ENCODE results near the gene TRUB1. TPM values are rescaled to one million over a fixed set of nuclear protein-coding genes. Genes with fewer than 3 reads are reported as not detected.

The TRUB1 gene
- total RNA-seq, 1 experiment from 2014 or later, result 11.5 TPM

GRCh38 chr10:114987995-114988394 lies 50.0 kb downstream of the TRUB1 start:
- ChIA-PET CTCF (no interaction called here), POLR2A (ENCODE audit: unreplicated experiment) (no interaction called here)
- no peak overlapping the region for H3K27ac ChIP-seq
- no peak overlapping the region for H2AFZ ChIP-seq
- DNase-seq, result no peak
- H3K4me2 ChIP-seq, result no peak overlapping the region
- peaks cover 6% of the 10 kb centered on the region for H3K9me3 ChIP-seq (ENCODE audit: insufficient read depth, low read depth)
- no peak for TF ChIP-seq EZH2 (IDR thresholded peaks at IDR 0.05; ENCODE audit: low read depth)
- TF ChIP-seq CTCF (conservative IDR thresholded peaks at IDR 0.05), result no peak
- H3K9me2 ChIP-seq (ENCODE audit: insufficient read depth), result no peaks in the 10 kb centered on the region
- intact Hi-C loops (cut with micrococcal nuclease; ENCODE audit: unreplicated experiment), result no loop called here
- no peaks in the 10 kb centered on the region for H3K27me3 ChIP-seq (ENCODE audit: insufficient read depth, low read depth)
- H4K20me1 ChIP-seq (ENCODE audit: insufficient read depth), result no peaks in the 10 kb centered on the region
- no peak overlapping the region for H3K4me3 ChIP-seq
- H3K79me2 ChIP-seq (ENCODE audit: low read depth), result no peaks in the 10 kb centered on the region
- no TSS peak for BruUV-seq (replicated peaks)
- H3K36me3 ChIP-seq (ENCODE audit: low read depth), result no peaks in the 10 kb centered on the region
- H3K4me1 ChIP-seq (replicated peaks; ENCODE audit: insufficient read depth), result no peaks in the 10 kb centered on the region
- H3F3A ChIP-seq (ENCODE audit: insufficient read depth, low read depth), result no peaks in the 10 kb centered on the region

- H3K27ac ChIP-seq, result no peak overlapping the region
- no peaks in the 10 kb centered on the region for H4K20me1 ChIP-seq (ENCODE audit: insufficient read depth)
- no TSS peak for BruUV-seq (replicated peaks)
- no peaks in the 10 kb centered on the region; the same call in 1 of the 2 replicates for H3K9me3 ChIP-seq (ENCODE audit: insufficient read depth, low read depth)
- H3K79me2 ChIP-seq (ENCODE audit: low read depth), result no peaks in the 10 kb centered on the region
- no peak overlapping the region for H3K4me2 ChIP-seq
- no peaks in the 10 kb centered on the region for H3K27me3 ChIP-seq (ENCODE audit: insufficient read depth, low read depth)
- no peak for DNase-seq
- intact Hi-C loops (cut with micrococcal nuclease; ENCODE audit: unreplicated experiment), result no loop called here
- no peak overlapping the region for H2AFZ ChIP-seq
- no peaks in the 10 kb centered on the region for H3K9me2 ChIP-seq (ENCODE audit: insufficient read depth)
- ChIA-PET CTCF (no interaction called here), POLR2A (ENCODE audit: unreplicated experiment) (no interaction called here)
- no peak overlapping the region for H3K4me3 ChIP-seq
- no peaks in the 10 kb centered on the region for H3K36me3 ChIP-seq (ENCODE audit: low read depth)
- no peak for TF ChIP-seq CTCF (conservative IDR thresholded peaks at IDR 0.05)
- TF ChIP-seq EZH2 (IDR thresholded peaks at IDR 0.05; ENCODE audit: low read depth), result no peak
- H3K4me1 ChIP-seq (replicated peaks; ENCODE audit: insufficient read depth), result no peaks in the 10 kb centered on the region
- H3F3A ChIP-seq (ENCODE audit: insufficient read depth, low read depth), result no peaks in the 10 kb centered on the region
Measured at GRCh38 chr10:114990586-114990985, 52.6 kb downstream of the TRUB1 start.

GRCh38 chr10:114990991-114991390 lies 53.0 kb downstream of the TRUB1 start:
- Histone ChIP-seq H4K20me1 (ENCODE audit: insufficient read depth) (no peaks in the 10 kb centered on the region), H3K36me3 (ENCODE audit: low read depth) (no peaks in the 10 kb centered on the region), H3K4me3 (no peak overlapping the region), H3K27me3 (ENCODE audit: insufficient read depth, low read depth) (no peaks in the 10 kb centered on the region), H3K27ac (no peak overlapping the region), H3K9me3 (ENCODE audit: insufficient read depth, low read depth) (no peaks in the 10 kb centered on the region; the same call in 1 of the 2 replicates), H3K9me2 (ENCODE audit: insufficient read depth) (no peaks in the 10 kb centered on the region), H3K4me1 (replicated peaks; ENCODE audit: insufficient read depth) (no peaks in the 10 kb centered on the region), H3K4me2 (no peak overlapping the region), H3K79me2 (ENCODE audit: low read depth) (no peaks in the 10 kb centered on the region), H2AFZ (no peak overlapping the region), H3F3A (ENCODE audit: insufficient read depth, low read depth) (no peaks in the 10 kb centered on the region)
- no TSS peak for BruUV-seq (replicated peaks)
- intact Hi-C loops (cut with micrococcal nuclease; ENCODE audit: unreplicated experiment), result no loop called here
- CTCF ChIA-PET, result no interaction called here
- DNase-seq, result no peak
- no peak for TF ChIP-seq CTCF (conservative IDR thresholded peaks at IDR 0.05)
- TF ChIP-seq EZH2 (IDR thresholded peaks at IDR 0.05; ENCODE audit: low read depth), result no peak
- POLR2A ChIA-PET (ENCODE audit: unreplicated experiment), result interaction anchor here (0.6 kb wide), 1 partner anchor 1519 kb away, joined by 4 read pairs; no protein-coding TSS in a partner anchor

Data from PC-9 (cell line).